Caco-2 (cell line): ENCODE data around the gene STXBP5L. TPM values are rescaled to one million over a fixed set of nuclear protein-coding genes. Genes with fewer than 3 reads are reported as not detected.

Experiments
- BruUV-seq: library from RNA; stranded (reverse); fragments of 400-500 nt; replicated peaks from 2 replicates; lab custom pipeline; 2021; lab: Mats Ljungman, UMichigan
- CTCF ChIA-PET: fragments of 300-600 bp; sonication (Branson Sonifier 250); formaldehyde crosslinking; loops from one replicate; lab custom pipeline; 2022; ENCODE audit warnings: antibody characterized with exemption; lab: Charles Lee
- POLR2A ChIA-PET: fragments of 300-600 bp; sonication (Branson Sonifier 250); formaldehyde crosslinking; loops from one replicate; lab custom pipeline; 2022; ENCODE audit warnings: antibody characterized with exemption; lab: Charles Lee
- DNase-seq, 2 experiments: peaks; one replicate each; pipeline versions ENCODE4 v3.0.0 to v3.0.0-alpha.2; 2020 to 2022
- H3K27me3 ChIP-seq: replicated peaks from 2 replicates; pipeline ENCODE4 v1.6.0; 2011; ENCODE audit warnings: low read length; ENCODE audit not compliant: control insufficient read depth, insufficient read depth
- H3K36me3 ChIP-seq: 2 replicates; pipeline ENCODE4 v1.5.1; 2011; ENCODE audit warnings: low read length; ENCODE audit not compliant: control insufficient read depth, insufficient read depth
- H3K4me1 ChIP-seq: fragments of 250-450 bp; sonication (Bioruptor Pico); 2 replicates; pipeline ENCODE4 v1.5.1; 2020; ENCODE audit warnings: mild to moderate bottlenecking
- H3K4me3 ChIP-seq: 2 replicates; pipeline ENCODE4 v1.5.1; 2011; ENCODE audit warnings: low read depth, mild to moderate bottlenecking, control low read depth, low read length
- H3K9me3 ChIP-seq: fragments of 250-450 bp; sonication (Bioruptor Pico); 2 replicates; pipeline ENCODE4 v1.5.1; 2020; ENCODE audit warnings: mild to moderate bottlenecking, moderate library complexity
- H3K27ac Mint-ChIP-seq: one replicate; pipeline ENCODE4 v1.8.0; 2022; ENCODE audit warnings: mixed read lengths; ENCODE audit not compliant: unreplicated experiment
- H3K27me3 Mint-ChIP-seq: one replicate; pipeline ENCODE4 v1.8.0; 2022; ENCODE audit warnings: mixed read lengths; ENCODE audit not compliant: insufficient read depth, unreplicated experiment
- H3K36me3 Mint-ChIP-seq: one replicate; pipeline ENCODE4 v1.8.0; 2022; ENCODE audit warnings: mild to moderate bottlenecking, mixed read lengths; ENCODE audit not compliant: insufficient read depth, unreplicated experiment
- H3K4me1 Mint-ChIP-seq: one replicate; pipeline ENCODE4 v1.8.0; 2022; ENCODE audit warnings: low read depth, mixed read lengths; ENCODE audit not compliant: unreplicated experiment
- H3K4me3 Mint-ChIP-seq: one replicate; pipeline ENCODE4 v1.8.0; 2022; ENCODE audit warnings: mild to moderate bottlenecking, moderate library complexity, mixed read lengths; ENCODE audit not compliant: unreplicated experiment
- H3K9me3 Mint-ChIP-seq: one replicate; pipeline ENCODE4 v1.8.0; 2022; ENCODE audit warnings: mixed read lengths; ENCODE audit not compliant: unreplicated experiment
- CTCF ChIP-seq, 2 experiments: fragments of 200-600 bp in 1 of 2; IDR thresholded peaks; 1 replicate in 1 of 2; 2 replicates in 1 of 2; pipeline versions ENCODE4 v1.5.1 to v1.8.0; 2011 to 2022; ENCODE audit warnings: antibody characterized with exemption in 1 of 2, control low read depth in 1 of 2, inconsistent platforms in 1 of 2, low read depth in 1 of 2, low read length in 1 of 2, mild to moderate bottlenecking in 1 of 2, moderate library complexity in 1 of 2; ENCODE audit not compliant: insufficient read depth in 1 of 2, severe bottlenecking in 1 of 2, unreplicated experiment in 1 of 2
- intact Hi-C: fragments of 100-400 bp; cut with micrococcal nuclease; formaldehyde crosslinking; loops from one replicate; pipeline ENCODE4 v1.10.0; 2022; ENCODE audit not compliant: unreplicated experiment
- total RNA-seq: library from RNA; stranded (reverse); gene quantifications from 2 replicates; pipeline ENCODE4 v1.2.3, GENCODE V29; 2022

The STXBP5L gene
- total RNA-seq, 1 experiment from 2014 or later: not detected

DNA sequence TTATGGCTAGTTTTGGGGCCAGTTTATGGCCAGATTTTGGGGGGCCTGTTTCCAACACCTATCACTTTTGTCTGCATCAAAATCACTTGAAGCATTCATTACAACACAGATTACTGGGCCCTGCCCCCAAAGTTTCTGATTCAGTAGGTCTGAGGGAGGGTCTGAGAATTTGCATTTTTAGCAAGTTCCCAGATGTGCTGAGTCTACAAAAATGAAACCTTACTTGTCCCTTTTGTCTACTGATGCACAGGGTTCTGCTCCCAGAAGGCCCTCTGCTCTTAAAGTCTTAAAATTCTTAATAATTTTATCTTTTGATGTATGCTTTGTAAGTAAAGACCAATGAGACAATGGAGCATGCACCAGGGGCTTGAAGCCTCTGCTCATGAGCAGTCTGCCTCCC, 491.8 kb downstream of the STXBP5L start:
- no peak for TF ChIP-seq CTCF (IDR thresholded peaks at IDR 0.05; ENCODE audit: insufficient read depth in 1 of 2, low read depth in 1 of 2, low read length in 1 of 2, severe bottlenecking in 1 of 2, unreplicated experiment in 1 of 2)
- H3K4me3 Mint-ChIP-seq: no peak overlapping the region
- intact Hi-C loops: no loop called here
- ChIA-PET POLR2A (no interaction called here), CTCF (no interaction called here)
- no peaks in the 10 kb centered on the region for H3K4me1 Mint-ChIP-seq
- H3K27ac Mint-ChIP-seq: no peak overlapping the region
- no peaks in the 10 kb centered on the region for H3K27me3 Mint-ChIP-seq
- Histone ChIP-seq H3K4me1 (no peaks in the 10 kb centered on the region), H3K36me3 (no peaks in the 10 kb centered on the region), H3K4me3 (no peak overlapping the region), H3K9me3 (no peaks in the 10 kb centered on the region), H3K27me3 (no peaks in the 10 kb centered on the region)
- H3K9me3 Mint-ChIP-seq: no peaks in the 10 kb centered on the region
- H3K36me3 Mint-ChIP-seq: no peaks in the 10 kb centered on the region
- DNase-seq: no peak
- BruUV-seq: no TSS peak

- BruUV-seq: no TSS peak
- no peaks in the 10 kb centered on the region for H3K9me3 ChIP-seq
- H3K4me1 ChIP-seq: no peaks in the 10 kb centered on the region
- H3K9me3 Mint-ChIP-seq: no peaks in the 10 kb centered on the region
- H3K36me3 ChIP-seq: no peaks in the 10 kb centered on the region
- peaks cover 3% of the 10 kb centered on the region for H3K27me3 Mint-ChIP-seq
- TF ChIP-seq CTCF (IDR thresholded peaks at IDR 0.05; ENCODE audit: insufficient read depth in 1 of 2, low read depth in 1 of 2, low read length in 1 of 2, severe bottlenecking in 1 of 2, unreplicated experiment in 1 of 2): no peak
- no peak overlapping the region for H3K27ac Mint-ChIP-seq
- no peaks in the 10 kb centered on the region for H3K36me3 Mint-ChIP-seq
- H3K27me3 ChIP-seq: no peaks in the 10 kb centered on the region
- no peak for DNase-seq
- no peak overlapping the region for H3K4me3 Mint-ChIP-seq
- no peaks in the 10 kb centered on the region for H3K4me1 Mint-ChIP-seq
- ChIA-PET POLR2A (no interaction called here), CTCF (no interaction called here)
- H3K4me3 ChIP-seq: no peak overlapping the region
- intact Hi-C loops: no loop called here
These were observed 497.6 kb downstream of the STXBP5L start for GRCh38 chr3:121405631-121406030.

DNA sequence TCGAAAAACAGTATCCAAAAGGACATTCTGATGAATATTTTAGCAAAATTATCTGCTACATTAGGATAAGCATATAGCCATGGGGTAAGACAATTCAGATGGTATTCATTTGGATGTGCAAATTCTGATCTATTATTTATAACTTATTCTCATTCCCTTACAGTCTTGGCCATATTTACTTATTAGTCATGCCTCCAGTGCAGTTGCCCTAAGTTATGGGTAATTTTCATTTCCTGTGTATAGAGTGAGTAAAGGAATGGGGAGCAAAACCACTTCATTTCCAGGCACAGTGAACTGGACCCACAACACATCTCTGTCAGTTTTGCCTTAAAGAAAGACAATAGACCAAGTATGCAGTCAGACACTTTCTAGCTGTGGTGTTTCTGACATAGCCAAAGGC, 503.5 kb downstream of the STXBP5L start:
- H3K4me3 Mint-ChIP-seq: no peak overlapping the region
- no TSS peak for BruUV-seq

More for the DNA sequence above, 503.5 kb downstream of the STXBP5L start:
- no peak for TF ChIP-seq CTCF (IDR thresholded peaks at IDR 0.05; ENCODE audit: insufficient read depth in 1 of 2, low read depth in 1 of 2, low read length in 1 of 2, severe bottlenecking in 1 of 2, unreplicated experiment in 1 of 2)
- no peaks in the 10 kb centered on the region for H3K4me1 Mint-ChIP-seq
- no peaks in the 10 kb centered on the region for H3K27me3 ChIP-seq
- no peaks in the 10 kb centered on the region for H3K36me3 ChIP-seq
- DNase-seq: no peak
- H3K4me3 ChIP-seq: no peak overlapping the region
- no peaks in the 10 kb centered on the region for H3K9me3 Mint-ChIP-seq
- POLR2A ChIA-PET: no interaction called here
- H3K36me3 Mint-ChIP-seq: no peaks in the 10 kb centered on the region
- CTCF ChIA-PET: no interaction called here
- H3K27ac Mint-ChIP-seq: no peak overlapping the region
- no peaks in the 10 kb centered on the region for H3K9me3 ChIP-seq
- peaks cover 3% of the 10 kb centered on the region for H3K27me3 Mint-ChIP-seq
- intact Hi-C loops: no loop called here
- no peaks in the 10 kb centered on the region for H3K4me1 ChIP-seq
